ENCODE data around the gene RPS27L. TPM values are rescaled to one million over a fixed set of nuclear protein-coding genes. Genes with fewer than 3 reads are reported as not detected.

RPS27L gene
- total and polyA plus RNA-seq, 2 of the 8 experiments (the other 6 are each of a cell fraction or from before 2014, with no cell fraction given): 115 to 143 TPM

DNA sequence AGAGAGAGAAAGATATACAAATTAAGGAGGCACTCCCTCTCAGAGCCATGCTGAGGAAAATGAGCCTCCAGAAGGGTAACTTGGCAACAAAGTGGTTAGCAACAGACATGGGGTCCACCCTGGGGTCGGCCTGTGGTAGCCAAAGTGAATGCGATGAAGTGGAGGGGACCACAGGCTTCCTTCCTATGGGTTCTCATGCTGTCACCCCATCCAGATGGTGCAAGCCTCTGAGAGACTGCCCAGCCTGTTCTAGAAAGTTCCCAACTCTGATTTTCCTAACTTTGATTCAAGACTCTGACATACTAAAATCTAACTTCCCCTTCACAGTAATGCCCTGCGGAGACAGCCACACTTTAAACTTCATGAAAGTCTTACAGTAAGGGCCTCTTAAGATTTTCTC lies 53.9 kb downstream of the RPS27L start:
- Histone ChIP-seq H4K20me1 (replicated peaks in 1 of 2; ENCODE audit: control insufficient read depth in 1 of 2, insufficient read depth in 2 of 2, low read length in 2 of 2) (no peaks in the 10 kb centered on the region), H4K5ac (ENCODE audit: insufficient read length, low read depth, low read length) (no peak overlapping the region), H3K79me2 (ENCODE audit: control insufficient read depth in 1 of 2, insufficient read depth in 2 of 2, low read length in 2 of 2) (no peaks in the 10 kb centered on the region), H2BK15ac (ENCODE audit: low read length) (no peak overlapping the region), H3K23me2 (ENCODE audit: low read depth, low read length) (no peaks in the 10 kb centered on the region), H3K27ac (ENCODE audit: low read depth, low read length) (no peak overlapping the region), H3K4me2 (ENCODE audit: insufficient read depth in 1 of 2, low read depth in 2 of 2, low read length in 2 of 2) (no peak overlapping the region), H3K4me1 (replicated peaks in 1 of 4; ENCODE audit: control insufficient read depth in 3 of 4, insufficient read depth in 4 of 4, low read length in 3 of 4) (no peaks in the 10 kb centered on the region), H3K18ac (ENCODE audit: extremely low read depth, low read length) (no peak overlapping the region), H3K27me3 (replicated peaks in 1 of 4; ENCODE audit: control insufficient read depth in 3 of 4, extremely low read depth in 1 of 4, insufficient read depth in 3 of 4, low read length in 3 of 4) (no peaks in the 10 kb centered on the region), H2BK20ac (ENCODE audit: low read length) (no peak overlapping the region), H3K9me3 (ENCODE audit: insufficient read depth in 2 of 2, low read depth in 1 of 2, low read length in 1 of 2) (peaks cover under 1 to 2% of the 10 kb centered on the region in 2 experiments; a peak in 1 of 4 replicates), H3K79me1 (ENCODE audit: low read depth, low read length) (no peaks in the 10 kb centered on the region), H3K9ac (replicated peaks in 1 of 4; ENCODE audit: extremely low read depth in 1 of 4, low read depth in 3 of 4, low read length in 3 of 4) (no peak overlapping the region), H3K56ac (replicated peaks; ENCODE audit: insufficient read length, low read depth, low read length) (no peak overlapping the region), H3K36me3 (ENCODE audit: control insufficient read depth in 2 of 4, insufficient read depth in 4 of 4, low read length in 3 of 4) (no peaks in the 10 kb centered on the region), H4K8ac (ENCODE audit: extremely low read depth, insufficient read depth, low read length) (no peak overlapping the region), H2AFZ (ENCODE audit: low read length) (no peak overlapping the region), H3K4me3 (ENCODE audit: extremely low read depth in 1 of 4, insufficient read depth in 2 of 4, low read depth in 3 of 4, low read length in 4 of 4) (no peak overlapping the region), H2BK5ac (ENCODE audit: low read depth, low read length) (no peak overlapping the region), H2BK12ac (ENCODE audit: low read depth, low read length) (no peak overlapping the region), H3K23ac (ENCODE audit: insufficient read length) (no peak overlapping the region), H3K14ac (ENCODE audit: insufficient read length) (no peak overlapping the region), H2BK120ac (replicated peaks; ENCODE audit: low read depth, low read length) (no peak overlapping the region), H3K4ac (replicated peaks; ENCODE audit: insufficient read length, low read depth, low read length) (no peak overlapping the region), H2AK5ac (ENCODE audit: low read depth, low read length) (no peak overlapping the region), H4K91ac (replicated peaks; ENCODE audit: insufficient read length, low read length) (no peak overlapping the region)
- ChIA-PET POLR2A (ENCODE audit: partially characterized antibody) (no interaction called here), CTCF (ENCODE audit: partially characterized antibody) (no interaction called here)
- no peak for DNase-seq (ENCODE audit: low read depth in 1 of 2, low spot score in 2 of 2)
- FAIRE-seq: no peak
- WGBS, 2 experiments (ENCODE audit: extremely low coverage in 1 of 2, insufficient coverage in 1 of 2, insufficient read length in 1 of 2, insufficient replicate concordance in 2 of 2, low coverage in 1 of 2, low lambda C conversion rate in 2 of 2, missing lambda C conversion rate in 1 of 2): 89% methylated on average over 3 of the region's 3 CpGs; no CpG with 5 or more reads in 1 of the 2 experiments
- TF ChIP-seq BCL11A (IDR thresholded peaks at IDR 0.05; ENCODE audit: low read depth in 2 of 2, low read length in 2 of 2) (no peak), BRCA1 (IDR thresholded peaks at IDR 0.05; ENCODE audit: low read depth, low read length) (no peak), SUZ12 (IDR thresholded peaks at IDR 0.05; ENCODE audit: low read length) (no peak), TCF12 (IDR thresholded peaks at IDR 0.05; ENCODE audit: low read depth, low read length) (no peak), HDAC2 (IDR thresholded peaks at IDR 0.05; ENCODE audit: borderline replicate concordance in 1 of 2, low read depth in 2 of 2, low read length in 2 of 2) (no peak), SIX5 (IDR thresholded peaks at IDR 0.05; ENCODE audit: low read depth, low read length) (no peak)
- TF ChIP-seq, protein P1, sequence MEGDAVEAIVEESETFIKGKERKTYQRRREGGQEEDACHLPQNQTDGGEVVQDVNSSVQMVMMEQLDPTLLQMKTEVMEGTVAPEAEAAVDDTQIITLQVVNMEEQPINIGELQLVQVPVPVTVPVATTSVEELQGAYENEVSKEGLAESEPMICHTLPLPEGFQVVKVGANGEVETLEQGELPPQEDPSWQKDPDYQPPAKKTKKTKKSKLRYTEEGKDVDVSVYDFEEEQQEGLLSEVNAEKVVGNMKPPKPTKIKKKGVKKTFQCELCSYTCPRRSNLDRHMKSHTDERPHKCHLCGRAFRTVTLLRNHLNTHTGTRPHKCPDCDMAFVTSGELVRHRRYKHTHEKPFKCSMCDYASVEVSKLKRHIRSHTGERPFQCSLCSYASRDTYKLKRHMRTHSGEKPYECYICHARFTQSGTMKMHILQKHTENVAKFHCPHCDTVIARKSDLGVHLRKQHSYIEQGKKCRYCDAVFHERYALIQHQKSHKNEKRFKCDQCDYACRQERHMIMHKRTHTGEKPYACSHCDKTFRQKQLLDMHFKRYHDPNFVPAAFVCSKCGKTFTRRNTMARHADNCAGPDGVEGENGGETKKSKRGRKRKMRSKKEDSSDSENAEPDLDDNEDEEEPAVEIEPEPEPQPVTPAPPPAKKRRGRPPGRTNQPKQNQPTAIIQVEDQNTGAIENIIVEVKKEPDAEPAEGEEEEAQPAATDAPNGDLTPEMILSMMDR (IDR thresholded peaks at IDR 0.05; ENCODE audit: control extremely low read depth in 1 of 3, insufficient read depth in 1 of 3, low read depth in 1 of 3, low read length in 3 of 3): no peak

All from H1 (cell line).